Keratinocyte (primary cell): Measurements from ENCODE around the gene PTPRR.

Experiments used
- CTCF ChIP-seq, 3 experiments: IDR thresholded peaks in 1 of 3; conservative IDR thresholded peaks in 1 of 3; optimal IDR thresholded peaks in 1 of 3; 2 replicates in 2 of 3; 3 replicates in 1 of 3; pipeline versions ENCODE3 to v1.5.1; 2011; ENCODE audit warnings: low read length in 3 of 3, mild to moderate bottlenecking in 3 of 3, moderate library complexity in 2 of 3, control low read depth in 1 of 3, inconsistent platforms in 1 of 3; ENCODE audit not compliant: insufficient read depth in 2 of 3; ENCODE audit errors: extremely low read depth in 1 of 3
- EZH2 ChIP-seq: IDR thresholded peaks from one replicate; pipeline ENCODE4 v1.6.1; 2012; ENCODE audit warnings: inconsistent platforms, mild to moderate bottlenecking, low read length, moderate library complexity

- TF ChIP-seq CTCF (optimal IDR thresholded peaks at IDR 0.05 in 1 of 3, IDR thresholded peaks at IDR 0.05 in 1 of 3, conservative IDR thresholded peaks at IDR 0.05 in 1 of 3; ENCODE audit: extremely low read depth in 1 of 3, insufficient read depth in 2 of 3, low read length in 3 of 3) (no peak), EZH2 (no peak)
Observed at GRCh38 chr12:70752327-70752726, 168.2 kb downstream of the PTPRR start.
